ENCODE data around the gene ZNF200.
A peak's percentile ranks its signal among the peaks of the same experiment; 100 is the strongest.

ZNF200 gene, protein sequence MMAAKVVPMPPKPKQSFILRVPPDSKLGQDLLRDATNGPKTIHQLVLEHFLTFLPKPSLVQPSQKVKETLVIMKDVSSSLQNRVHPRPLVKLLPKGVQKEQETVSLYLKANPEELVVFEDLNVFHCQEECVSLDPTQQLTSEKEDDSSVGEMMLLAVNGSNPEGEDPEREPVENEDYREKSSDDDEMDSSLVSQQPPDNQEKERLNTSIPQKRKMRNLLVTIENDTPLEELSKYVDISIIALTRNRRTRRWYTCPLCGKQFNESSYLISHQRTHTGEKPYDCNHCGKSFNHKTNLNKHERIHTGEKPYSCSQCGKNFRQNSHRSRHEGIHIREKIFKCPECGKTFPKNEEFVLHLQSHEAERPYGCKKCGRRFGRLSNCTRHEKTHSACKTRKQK

DNA sequence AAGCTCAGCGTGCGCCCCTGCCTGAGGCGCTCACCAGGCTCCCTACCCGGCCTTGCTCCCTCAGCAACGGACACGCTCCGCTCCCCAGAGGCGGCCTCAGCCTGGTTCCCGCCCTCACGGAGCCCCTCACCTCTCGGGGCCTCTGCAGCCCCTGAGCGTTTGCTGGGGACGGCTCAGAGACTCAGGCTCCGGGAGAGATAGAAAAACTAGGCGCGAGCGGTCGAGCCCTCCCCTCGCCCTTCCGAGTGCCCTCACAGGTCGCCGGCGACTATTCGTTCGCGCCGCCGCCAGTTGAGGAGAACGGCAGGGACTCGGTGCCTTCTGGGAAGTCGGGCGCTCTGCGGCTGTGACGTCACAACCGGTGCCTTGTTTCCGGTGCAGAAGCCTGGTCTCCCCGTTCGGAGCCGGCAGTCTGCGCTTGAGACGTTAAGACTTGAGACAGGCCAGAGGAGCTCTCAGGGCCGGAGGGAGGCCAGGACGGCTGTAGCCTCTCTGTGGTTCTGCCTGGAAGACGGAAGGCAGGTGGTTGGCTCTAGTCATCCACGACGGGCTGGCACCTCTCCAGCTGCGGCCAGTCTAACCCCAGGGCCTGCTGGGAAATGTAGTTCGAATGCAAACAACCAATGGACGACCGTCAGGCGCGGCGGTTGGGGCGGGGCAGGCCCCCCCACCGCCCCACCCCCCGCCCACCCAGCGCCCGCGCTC lies at the start of gene ZNF200:
Gene ZNF200, minus strand, starts transcription at position 302 of the 705 bp plus-strand sequence. CDS start 1,403 bp downstream, outside the sequence.
- Histone ChIP-seq H3K79me2 (ENCODE audit: control insufficient read depth, low read length) (peaks cover 13% of the 10 kb centered on the region), H3K9me2 (replicated peaks; ENCODE audit: control insufficient read depth, low read length) (no peaks in the 10 kb centered on the region), H3K4me3 (ENCODE audit: low read length) (peak within 1 kb of the TSS; percentile 99), H3K4me1 (ENCODE audit: control insufficient read depth, low read length) (peaks cover 14% of the 10 kb centered on the region), H3K36me3 (ENCODE audit: control insufficient read depth, low read length) (peaks cover 39% of the 10 kb centered on the region), H4K20me1 (ENCODE audit: control insufficient read depth, insufficient read depth, low read depth, low read length) (no peaks in the 10 kb centered on the region), H3F3A (ENCODE audit: control insufficient read depth, insufficient read depth) (peaks cover 12% of the 10 kb centered on the region), H3K4me2 (ENCODE audit: low read length) (peak within 1 kb of the TSS; percentile 86), H3K27ac (ENCODE audit: low read depth, low read length) (peak within 1 kb of the TSS; percentile 76), H3K9me3 (ENCODE audit: control insufficient read depth, insufficient read depth, low read length) (peaks cover 8% of the 10 kb centered on the region; the same call in 1 of the 2 replicates), H3K27me3 (ENCODE audit: control insufficient read depth, low read length) (no peaks in the 10 kb centered on the region; the same call in 1 of the 2 replicates)
- TF ChIP-seq EZH2phosphoT487 (IDR thresholded peaks at IDR 0.05; ENCODE audit: borderline replicate concordance, low read length) = no peak
- no peak for TF ChIP-seq CTCF (IDR thresholded peaks at IDR 0.05; ENCODE audit: low read depth, low read length, poor library complexity, severe bottlenecking)

GRCh38 chr16:3283543-3284447 lies 48.8 kb upstream of the ZNF200 start:
- Histone ChIP-seq H3K36me3 (ENCODE audit: control insufficient read depth, low read length) (peaks cover 50% of the 10 kb centered on the region), H3K9me3 (ENCODE audit: control insufficient read depth, insufficient read depth, low read length) (peaks cover 42% of the 10 kb centered on the region), H3K79me2 (ENCODE audit: control insufficient read depth, low read length) (peaks cover 52% of the 10 kb centered on the region), H3K9me2 (replicated peaks; ENCODE audit: control insufficient read depth, low read length) (no peaks in the 10 kb centered on the region), H3K4me2 (ENCODE audit: low read length) (peak overlapping the region; percentile 98), H3K27ac (ENCODE audit: low read depth, low read length) (peak overlapping the region; percentile 84), H3K4me1 (ENCODE audit: control insufficient read depth, low read length) (peaks cover 24% of the 10 kb centered on the region), H3F3A (ENCODE audit: control insufficient read depth, insufficient read depth) (no peaks in the 10 kb centered on the region), H3K27me3 (ENCODE audit: control insufficient read depth, low read length) (no peaks in the 10 kb centered on the region), H4K20me1 (ENCODE audit: control insufficient read depth, insufficient read depth, low read depth, low read length) (no peaks in the 10 kb centered on the region), H3K4me3 (ENCODE audit: low read length) (peak overlapping the region; percentile 77)
- TF ChIP-seq EZH2phosphoT487 (IDR thresholded peaks at IDR 0.05; ENCODE audit: borderline replicate concordance, low read length) = no peak
- TF ChIP-seq CTCF (IDR thresholded peaks at IDR 0.05; ENCODE audit: low read depth, low read length, poor library complexity, severe bottlenecking) = no peak

GRCh38 chr16:3282730-3283542 lies 48.0 kb upstream of the ZNF200 start, which contains the start of gene ZNF263:
TSS of gene ZNF263 (plus strand) at chr16:3283491. CDS start at chr16:3283819, 328 bp downstream.
- Histone ChIP-seq H3K4me1 (ENCODE audit: control insufficient read depth, low read length) (peaks cover 24% of the 10 kb centered on the region), H3F3A (ENCODE audit: control insufficient read depth, insufficient read depth) (no peaks in the 10 kb centered on the region), H4K20me1 (ENCODE audit: control insufficient read depth, insufficient read depth, low read depth, low read length) (no peaks in the 10 kb centered on the region), H3K27ac (ENCODE audit: low read depth, low read length) (peak within 1 kb of the TSS; percentile 84), H3K36me3 (ENCODE audit: control insufficient read depth, low read length) (peaks cover 43% of the 10 kb centered on the region), H3K9me3 (ENCODE audit: control insufficient read depth, insufficient read depth, low read length) (peaks cover 35% of the 10 kb centered on the region), H3K4me3 (ENCODE audit: low read length) (peak within 1 kb of the TSS; percentile 77), H3K27me3 (ENCODE audit: control insufficient read depth, low read length) (no peaks in the 10 kb centered on the region), H3K4me2 (ENCODE audit: low read length) (peak within 1 kb of the TSS; percentile 98), H3K79me2 (ENCODE audit: control insufficient read depth, low read length) (peaks cover 45% of the 10 kb centered on the region), H3K9me2 (replicated peaks; ENCODE audit: control insufficient read depth, low read length) (no peaks in the 10 kb centered on the region)
- TF ChIP-seq EZH2phosphoT487 (IDR thresholded peaks at IDR 0.05; ENCODE audit: borderline replicate concordance, low read length) (no peak), CTCF (IDR thresholded peaks at IDR 0.05; ENCODE audit: low read depth, low read length, poor library complexity, severe bottlenecking) (no peak)
